Articular chondrocyte of knee joint (primary cell): ENCODE results near the gene PRKD2. TPM values are rescaled to one million over a fixed set of nuclear protein-coding genes. Genes with fewer than 3 reads are reported as not detected.

Experiments
- small RNA-seq: library from RNA; depleted of rRNA; stranded (forward); fragments of <200 nt; gene quantifications from one replicate; pipeline ENCODE3, GENCODE V24; 2012
- total RNA-seq: library from RNA; depleted of rRNA; stranded (reverse); fragments of >200 nt; gene quantifications from 2 replicates; pipeline ENCODE4 v1.2.3, GENCODE V29; 2012

PRKD2 gene
- total RNA-seq = 10.2 and 11.1 TPM in 2 replicates

GRCh38 chr19:46717034-46717715 is at the start of gene PRKD2:
Gene PRKD2, minus strand, starts transcription at chr19:46717114. Its CDS starts 744 bp downstream, at chr19:46716370.

GRCh38 chr19:46746281-46747057 is 29.6 kb upstream of the PRKD2 start, which contains the start of gene STRN4:
Gene STRN4, minus strand, starts transcription at chr19:46746450. Its CDS starts 20 bp downstream, at chr19:46746430.

GRCh38 chr19:46745521-46746280 is 28.8 kb upstream of the PRKD2 start, which contains the start of gene FKRP:
Gene FKRP, plus strand, starts transcription at chr19:46746057. Its CDS starts 9,394 bp downstream, at chr19:46755451.

GRCh38 chr19:46661020-46661731 is 55.7 kb downstream of the PRKD2 start, which contains the start of gene DACT3:
Gene DACT3, minus strand, starts transcription at chr19:46661182. Its CDS starts 118 bp downstream, at chr19:46661064.

GRCh38 chr19:46635920-46636761 is 80.8 kb downstream of the PRKD2 start, which contains the start of gene GNG8:
Gene GNG8, minus strand, starts transcription at chr19:46636202. Its CDS starts 1,520 bp downstream, at chr19:46634682.

GRCh38 chr19:46624958-46625661 is 91.8 kb downstream of the PRKD2 start, which contains the start of gene PTGIR:
Gene PTGIR, minus strand, starts transcription at chr19:46625089. Its CDS starts 864 bp downstream, at chr19:46624225.

Small RNA genes within 50 kb of the gene (small RNA-seq; reads per million reads assigned to genes)
- gene MIR320E (0.31 reads per million), gene RF00019 (not detected), gene RN7SL364P (not detected)

Other genes starting within 250 kb of the PRKD2 start
- gene PNMA8A, start 245.6 kb downstream of the PRKD2 start, total RNA-seq = 2.6 and 8.1 TPM in 2 replicates
- 1.7 and 1.8 TPM in 2 replicates for gene PNMA8B, start 221.2 kb downstream of the PRKD2 start, total RNA-seq
- gene CALM3, start 115.8 kb downstream of the PRKD2 start, total RNA-seq = 227 and 258 TPM in 2 replicates
- 3.0 and 4.4 TPM in 2 replicates for gene PTGIR, start 92.0 kb downstream of the PRKD2 start, total RNA-seq
- gene GNG8, start 80.9 kb downstream of the PRKD2 start, total RNA-seq = not detected in 2 replicates
- gene DACT3, start 55.9 kb downstream of the PRKD2 start, total RNA-seq = 2.6 and 2.7 TPM in 2 replicates
- gene FKRP, start 28.9 kb upstream of the PRKD2 start, total RNA-seq = 11.2 and 18.5 TPM in 2 replicates
- gene STRN4, start 29.3 kb upstream of the PRKD2 start, total RNA-seq = 35.6 and 37.1 TPM in 2 replicates
- gene SLC1A5, start 71.5 kb upstream of the PRKD2 start, total RNA-seq = 109 and 186 TPM in 2 replicates
- gene AP2S1, start 133.7 kb upstream of the PRKD2 start, total RNA-seq = 147 and 155 TPM in 2 replicates
- gene ARHGAP35, start 143.9 kb upstream of the PRKD2 start, total RNA-seq = 73.7 and 74.9 TPM in 2 replicates